GM18870 (cell line): ENCODE results near the gene MB21D2.
"Not testable (repeated sequence)": the region's sequence is repeated elsewhere in the genome, so short reads cannot be mapped to it uniquely, and the experiment has no call there.

Source experiments
- ATAC-seq: cut with Tn5 transposase; IDR thresholded peaks from one replicate; pipeline ENCODE4 v1.9.1; 2021; ENCODE audit warnings: moderate library complexity; ENCODE audit not compliant: unreplicated experiment

Gene MB21D2

GRCh38 chr3:192862408-192863090, 55.1 kb downstream of the MB21D2 start:
- ATAC-seq = no peak

GRCh38 chr3:192861972-192862371, 55.7 kb downstream of the MB21D2 start:
- peak; percentile 45 for ATAC-seq

GRCh38 chr3:192860454-192860853, 57.2 kb downstream of the MB21D2 start:
- ATAC-seq = no peak

- no peak for ATAC-seq
Observed at GRCh38 chr3:192858849-192859585, 58.6 kb downstream of the MB21D2 start.

GRCh38 chr3:192857260-192857661, 60.4 kb downstream of the MB21D2 start:
- no peak for ATAC-seq

GRCh38 chr3:192855434-192855833, 62.2 kb downstream of the MB21D2 start:
- ATAC-seq = peak; percentile 48

- peak; percentile 40 for ATAC-seq
Observed at GRCh38 chr3:192851821-192852372, 65.8 kb downstream of the MB21D2 start.

- ATAC-seq = peak; percentile 63
Observed at GRCh38 chr3:192850451-192850981, 67.1 kb downstream of the MB21D2 start.

- ATAC-seq = not testable (repeated sequence)
Observed at GRCh38 chr3:192849821-192850220, 67.8 kb downstream of the MB21D2 start.

GRCh38 chr3:192848371-192849233, 69.1 kb downstream of the MB21D2 start:
- ATAC-seq = peak; percentile 36

- no peak for ATAC-seq
Observed at GRCh38 chr3:192847941-192848340, 69.7 kb downstream of the MB21D2 start.

GRCh38 chr3:192845526-192845855, 72.2 kb downstream of the MB21D2 start:
- no peak for ATAC-seq

GRCh38 chr3:192844836-192845525, 72.7 kb downstream of the MB21D2 start:
- ATAC-seq = no peak

- no peak for ATAC-seq
Observed at GRCh38 chr3:192844486-192844765, 73.2 kb downstream of the MB21D2 start.

- no peak for ATAC-seq
Observed at GRCh38 chr3:192843723-192844485, 73.8 kb downstream of the MB21D2 start.

GRCh38 chr3:192843119-192843518, 74.5 kb downstream of the MB21D2 start:
- no peak for ATAC-seq

- ATAC-seq = no peak
Observed at GRCh38 chr3:192842711-192843110, 74.9 kb downstream of the MB21D2 start.

- ATAC-seq = no peak
Observed at GRCh38 chr3:192842138-192842537, 75.5 kb downstream of the MB21D2 start.

- ATAC-seq = no peak
Observed at GRCh38 chr3:192841428-192841827, 76.2 kb downstream of the MB21D2 start.
